ENCODE results near the gene PGAM5. TPM values are rescaled to one million over a fixed set of nuclear protein-coding genes. Genes with fewer than 3 reads are reported as not detected.
A peak's percentile ranks its signal among the peaks of the same experiment; 100 is the strongest.
"Not testable (repeated sequence)": the region's sequence is repeated elsewhere in the genome, so short reads cannot be mapped to it uniquely, and the experiment has no call there.

Gene PGAM5
- total RNA-seq, 4 donors from 2014 or later: 22.9 to 50.7 (median 33.2) TPM

DNA sequence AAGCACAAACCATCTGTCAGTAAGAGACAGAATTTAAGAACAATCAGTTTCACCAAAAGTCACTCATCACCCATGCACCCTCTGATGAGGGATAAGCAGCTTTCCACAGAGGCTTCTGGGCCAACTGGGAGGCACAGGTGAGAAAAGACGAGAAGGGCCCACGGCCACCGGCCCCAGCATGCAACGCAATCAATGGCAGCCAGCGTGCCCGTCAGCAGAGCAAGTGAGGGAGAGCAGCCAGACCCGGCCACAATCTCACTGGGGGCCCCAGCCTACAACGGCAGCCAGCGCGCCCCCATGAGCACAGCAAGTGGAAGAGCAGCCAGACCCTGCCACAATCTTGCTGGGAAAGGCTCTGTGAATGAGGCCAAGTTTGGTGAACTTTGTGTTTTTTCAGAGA is 37.7 kb downstream of the PGAM5 start:
- H3K36me3 ChIP-seq: peaks cover 13 to 99% (median 46%) of the 10 kb centered on the region in 3 donors

DNA sequence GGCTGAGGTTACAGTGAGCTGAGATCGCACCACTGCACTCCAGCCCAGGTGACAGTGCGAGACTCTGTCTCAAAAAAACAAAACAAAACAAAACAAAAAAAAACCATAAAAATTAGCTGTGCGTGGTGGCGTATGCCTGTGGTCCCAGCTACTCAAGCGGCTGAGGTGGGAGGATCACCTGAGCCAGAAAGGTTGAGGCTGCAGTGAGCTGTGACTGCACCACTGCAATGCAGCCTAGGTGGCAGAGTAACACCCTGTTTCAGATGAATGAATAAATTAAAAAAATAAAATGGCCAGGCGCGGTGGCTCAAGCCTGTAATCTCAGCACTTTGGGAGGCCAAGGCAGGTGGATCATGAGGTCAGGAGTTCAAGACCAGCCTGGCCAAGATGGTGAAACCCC is 43.0 kb downstream of the PGAM5 start:
- not testable (repeated sequence) for H3K4me3 ChIP-seq; H3K27ac ChIP-seq; H3K9me3 ChIP-seq; H3K27me3 ChIP-seq; DNase-seq (ENCODE audit: low spot score in 2 of 2); H3K4me1 ChIP-seq
- peaks cover 6 to 94% (median 23%) of the 10 kb centered on the region in 3 donors for H3K36me3 ChIP-seq
- WGBS, 2 donors: 95 to 98% methylated on average over 7 of the region's 7 CpGs

More for the DNA sequence above, 37.7 kb downstream of the PGAM5 start:
- no peak for TF ChIP-seq POLR2A (IDR thresholded peaks at IDR 0.05)
- TF ChIP-seq, protein P1, sequence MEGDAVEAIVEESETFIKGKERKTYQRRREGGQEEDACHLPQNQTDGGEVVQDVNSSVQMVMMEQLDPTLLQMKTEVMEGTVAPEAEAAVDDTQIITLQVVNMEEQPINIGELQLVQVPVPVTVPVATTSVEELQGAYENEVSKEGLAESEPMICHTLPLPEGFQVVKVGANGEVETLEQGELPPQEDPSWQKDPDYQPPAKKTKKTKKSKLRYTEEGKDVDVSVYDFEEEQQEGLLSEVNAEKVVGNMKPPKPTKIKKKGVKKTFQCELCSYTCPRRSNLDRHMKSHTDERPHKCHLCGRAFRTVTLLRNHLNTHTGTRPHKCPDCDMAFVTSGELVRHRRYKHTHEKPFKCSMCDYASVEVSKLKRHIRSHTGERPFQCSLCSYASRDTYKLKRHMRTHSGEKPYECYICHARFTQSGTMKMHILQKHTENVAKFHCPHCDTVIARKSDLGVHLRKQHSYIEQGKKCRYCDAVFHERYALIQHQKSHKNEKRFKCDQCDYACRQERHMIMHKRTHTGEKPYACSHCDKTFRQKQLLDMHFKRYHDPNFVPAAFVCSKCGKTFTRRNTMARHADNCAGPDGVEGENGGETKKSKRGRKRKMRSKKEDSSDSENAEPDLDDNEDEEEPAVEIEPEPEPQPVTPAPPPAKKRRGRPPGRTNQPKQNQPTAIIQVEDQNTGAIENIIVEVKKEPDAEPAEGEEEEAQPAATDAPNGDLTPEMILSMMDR (IDR thresholded peaks at IDR 0.05): no peak
- TF ChIP-seq EP300 (IDR thresholded peaks at IDR 0.05): no peak
- no peak overlapping the region for H3K4me3 ChIP-seq
- no peak for DNase-seq (ENCODE audit: low spot score in 2 of 2)
- 83 to 96% methylated on average over 9 to 10 of the region's 10 CpGs for WGBS, 2 donors
- no peak overlapping the region for H3K27ac ChIP-seq
- no peaks in the 10 kb centered on the region for H3K27me3 ChIP-seq
- H3K4me1 ChIP-seq: no peaks in the 10 kb centered on the region
- H3K9me3 ChIP-seq: no peaks in the 10 kb centered on the region

DNA sequence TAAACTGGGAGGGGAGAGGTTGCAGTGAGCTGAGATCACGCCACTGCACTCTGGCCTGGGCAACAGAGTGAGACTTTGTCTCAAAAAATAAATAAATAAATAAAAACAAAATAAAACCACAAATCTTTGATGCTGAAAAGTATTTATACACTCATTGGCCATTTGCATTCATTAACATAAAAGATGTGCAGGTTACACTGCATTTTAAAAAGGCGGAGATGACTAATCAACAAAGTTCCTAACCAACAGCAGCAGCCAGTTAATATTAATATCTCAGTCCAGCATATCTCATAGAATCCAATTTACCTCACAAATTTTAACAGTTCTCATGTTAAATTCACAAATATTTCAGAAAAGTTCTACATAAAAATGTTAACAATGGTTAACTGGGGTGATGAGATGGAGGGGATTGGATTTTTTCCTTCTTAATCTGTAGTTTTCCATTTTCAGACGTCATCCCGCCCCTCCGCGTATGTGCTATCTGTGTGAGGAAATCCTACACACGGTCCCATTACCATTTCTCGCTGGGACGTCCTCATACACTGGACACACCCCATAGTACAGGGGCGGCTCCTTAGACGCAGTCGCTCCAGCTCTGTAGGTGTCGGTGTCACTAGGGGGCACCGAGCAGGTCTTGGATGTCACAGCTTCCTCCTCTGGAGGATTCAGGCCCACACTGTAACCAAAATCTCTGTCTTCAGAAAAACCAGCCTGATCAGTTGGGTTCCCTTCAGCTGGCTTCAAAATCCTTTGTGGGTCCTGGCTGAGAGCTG is 43.7 kb downstream of the PGAM5 start:
- H3K4me1 ChIP-seq: peaks cover 0 to 3% (median 1%) of the 10 kb centered on the region in 4 donors
- no peak for DNase-seq (ENCODE audit: low spot score in 2 of 2)
- H3K9me3 ChIP-seq: no peaks in the 10 kb centered on the region
- no peak overlapping the region for H3K27ac ChIP-seq
- H3K27me3 ChIP-seq: no peaks in the 10 kb centered on the region
- 81 to 85% methylated on average over 14 of the region's 14 CpGs for WGBS, 2 donors
- H3K4me3 ChIP-seq: no peak overlapping the region
- peaks cover 6 to 92% (median 17%) of the 10 kb centered on the region in 3 donors for H3K36me3 ChIP-seq
- no peak for TF ChIP-seq EP300 (IDR thresholded peaks at IDR 0.05)
- no peak for TF ChIP-seq POLR2A (IDR thresholded peaks at IDR 0.05)
- TF ChIP-seq, protein P1 (IDR thresholded peaks at IDR 0.05): no peak

DNA sequence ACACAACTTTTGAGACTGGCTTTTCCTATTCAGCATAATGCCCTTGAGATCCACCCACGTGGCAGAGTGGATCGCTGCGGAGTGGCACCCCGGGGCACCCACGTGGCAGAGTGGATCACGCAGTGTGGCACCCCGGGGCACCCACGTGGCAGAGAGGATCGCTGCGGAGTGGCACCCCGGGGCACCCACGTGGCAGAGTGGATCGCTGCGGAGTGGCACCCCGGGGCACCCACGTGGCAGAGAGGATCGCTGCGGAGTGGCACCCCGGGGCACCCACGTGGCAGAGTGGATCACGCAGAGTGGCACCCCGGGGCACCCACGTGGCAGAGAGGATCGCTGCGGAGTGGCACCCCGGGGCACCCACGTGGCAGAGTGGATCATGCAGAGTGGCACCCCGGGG is 48.2 kb downstream of the PGAM5 start:
- Histone ChIP-seq H3K36me3 (peaks cover 3 to 49% (median 6%) of the 10 kb centered on the region in 3 donors), H3K4me1 (peaks cover 0 to 31% (median 17%) of the 10 kb centered on the region in 4 donors)
- not testable (repeated sequence) for H3K27ac ChIP-seq; H3K4me3 ChIP-seq; DNase-seq (ENCODE audit: low spot score in 2 of 2); H3K9me3 ChIP-seq; H3K27me3 ChIP-seq
- WGBS, 2 donors: 87 to 92% methylated on average over 10 to 24 of the region's 28 CpGs

DNA sequence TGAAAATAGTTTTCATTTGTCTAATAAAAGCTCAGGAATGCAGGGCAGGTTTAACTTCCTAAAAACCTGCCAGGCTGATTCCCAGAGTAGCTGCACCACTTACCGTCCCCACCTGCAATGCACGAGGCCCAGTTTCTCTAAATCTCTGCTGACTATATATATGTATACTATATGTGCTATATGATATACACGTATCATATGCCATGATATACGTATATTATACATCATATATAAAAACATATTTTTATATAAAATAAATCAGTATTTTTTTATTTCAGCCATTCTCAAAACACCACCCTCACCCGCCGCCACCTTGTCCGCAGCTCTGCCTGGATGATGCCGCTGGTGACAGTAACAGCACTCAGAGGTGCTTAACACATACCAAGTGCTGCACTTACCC is 48.7 kb downstream of the PGAM5 start:
- DNase-seq (ENCODE audit: low spot score in 2 of 2): no peak
- no peaks in the 10 kb centered on the region for H3K27me3 ChIP-seq
- 93 to 95% methylated on average over 8 of the region's 8 CpGs for WGBS, 2 donors
- no peak overlapping the region for H3K4me3 ChIP-seq
- H3K9me3 ChIP-seq: no peaks in the 10 kb centered on the region
- H3K4me1 ChIP-seq: peaks cover 0 to 31% (median 17%) of the 10 kb centered on the region in 4 donors
- H3K36me3 ChIP-seq: peaks cover 2 to 43% (median 3%) of the 10 kb centered on the region in 3 donors
- TF ChIP-seq, protein P1 (IDR thresholded peaks at IDR 0.05): no peak
- no peak for TF ChIP-seq POLR2A (IDR thresholded peaks at IDR 0.05)
- no peak overlapping the region for H3K27ac ChIP-seq

DNA sequence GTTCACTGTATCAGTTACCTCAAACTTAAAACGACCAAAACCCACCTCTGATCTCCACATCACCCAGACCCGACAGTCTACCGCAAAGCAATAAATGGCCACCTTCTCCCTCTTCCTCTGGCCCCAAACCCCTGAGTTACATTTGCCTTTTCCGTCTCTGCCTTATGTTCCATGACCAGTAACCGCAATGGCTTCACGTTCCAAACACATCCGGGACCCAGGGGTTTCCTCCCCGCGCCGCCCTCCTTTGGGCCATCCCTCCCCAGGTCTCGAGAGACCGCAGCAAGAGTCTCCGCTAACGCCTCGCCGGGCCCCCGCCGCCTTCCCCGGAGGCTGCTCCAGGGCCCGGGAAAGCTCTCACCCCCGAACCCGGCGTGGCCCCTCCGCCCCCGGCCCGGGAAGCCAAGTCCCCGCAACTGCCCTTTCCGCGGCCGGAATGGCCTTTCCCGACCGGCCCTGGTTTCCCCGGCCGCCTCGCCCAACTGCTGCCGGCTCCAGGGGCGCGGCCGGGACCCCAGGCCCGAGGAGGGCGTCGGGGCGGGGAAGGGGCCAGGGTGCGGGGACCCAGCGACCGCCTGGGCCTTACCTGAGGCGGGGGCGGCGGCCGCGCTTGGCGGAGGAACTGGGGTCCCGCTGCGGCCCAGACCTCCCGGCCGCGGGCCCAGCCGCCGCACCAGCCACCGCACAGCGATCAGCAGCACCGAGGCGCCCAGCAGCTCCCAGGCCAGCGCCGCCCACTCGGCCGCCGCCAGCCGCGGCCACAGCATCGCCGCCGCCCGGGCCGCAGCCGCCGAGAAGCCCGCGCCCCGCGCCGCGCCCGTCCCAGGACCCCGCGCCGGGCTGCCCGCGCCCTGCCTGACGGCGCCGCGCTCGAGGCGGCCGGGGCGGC is 50.6 kb downstream of the PGAM5 start, which contains the start of gene ANKLE2:
Gene ANKLE2, minus strand, starts transcription at position 801 of the 889 bp plus-strand sequence. Its CDS starts 34 bp downstream, at position 767.
- peaks cover 0 to 24% (median 0%) of the 10 kb centered on the region in 3 donors for H3K36me3 ChIP-seq
- peak in 1 of 2 donors; percentile 17 for DNase-seq (ENCODE audit: low spot score in 2 of 2)
- WGBS, 2 donors: 1% methylated on average over 33 to 42 of the region's 97 CpGs
- H3K4me1 ChIP-seq: peaks cover 0 to 31% (median 17%) of the 10 kb centered on the region in 4 donors
- H3K27ac ChIP-seq: peak within 1 kb of the TSS; percentile 55 to 96 (median 95)
- H3K9me3 ChIP-seq: no peaks in the 10 kb centered on the region
- no peaks in the 10 kb centered on the region for H3K27me3 ChIP-seq
- peak within 1 kb of the TSS; percentile 86 to 100 (median 90) for H3K4me3 ChIP-seq
- TF ChIP-seq EP300 (IDR thresholded peaks at IDR 0.05): no peak
- TF ChIP-seq POLR2A (IDR thresholded peaks at IDR 0.05): peak in 1 of 2 donors; percentile 6
